HG02840 (cell line): ENCODE measurements around the gene RERE.
A peak's percentile ranks its signal among the peaks of the same experiment; 100 is the strongest.
"Not testable (repeated sequence)": the region's sequence is repeated elsewhere in the genome, so short reads cannot be mapped to it uniquely, and the experiment has no call there.

Experiments used
- ATAC-seq: cut with Tn5 transposase; IDR thresholded peaks from one replicate; pipeline ENCODE4 v1.9.1; 2021; ENCODE audit warnings: mild to moderate bottlenecking, moderate library complexity, moderate number of reproducible peaks; ENCODE audit not compliant: unreplicated experiment, low FRiP score

The RERE gene

DNA sequence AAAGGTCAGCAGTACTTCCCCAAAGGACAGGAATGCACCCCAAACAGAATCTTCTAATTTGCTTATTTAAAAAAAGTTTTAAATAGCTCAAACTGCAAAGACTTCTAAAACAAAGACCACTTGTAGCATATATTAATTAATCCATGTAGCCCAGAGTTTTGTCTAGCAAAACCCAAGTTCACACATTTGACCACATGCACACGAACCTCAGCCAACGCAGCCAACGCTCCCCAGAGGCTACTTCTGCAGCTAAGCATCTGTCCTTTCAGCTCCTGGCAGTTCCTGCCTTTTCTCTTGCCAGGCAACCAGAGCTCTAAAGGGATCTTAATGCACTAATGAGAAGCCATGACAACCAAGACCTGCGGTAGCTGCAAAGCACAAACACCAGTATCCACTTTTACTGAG lies 89.6 kb downstream of the RERE start:
- no peak for ATAC-seq

- not testable (repeated sequence) for ATAC-seq
Measured at GRCh38 chr1:8727316-8727715, 90.1 kb downstream of the RERE start.

DNA sequence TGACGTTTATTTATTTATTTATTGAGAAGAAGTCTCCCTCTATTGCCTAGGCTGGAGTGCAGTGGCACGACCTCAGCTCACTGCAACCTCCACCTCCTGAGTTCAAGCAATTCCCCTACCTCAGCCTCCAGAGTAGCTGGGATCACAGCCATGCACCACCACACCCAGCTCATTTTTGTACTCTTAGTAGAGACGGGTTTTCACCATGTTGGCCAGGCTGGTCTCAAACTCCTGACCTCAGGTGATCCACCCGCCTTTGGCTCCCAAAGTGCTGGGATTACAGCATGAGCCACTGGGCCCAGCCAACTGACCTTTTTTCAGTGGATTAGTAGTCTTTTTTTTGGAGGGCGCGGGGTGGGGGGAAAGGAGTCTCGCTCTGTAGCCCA lies 90.6 kb downstream of the RERE start:
- not testable (repeated sequence) for ATAC-seq

DNA sequence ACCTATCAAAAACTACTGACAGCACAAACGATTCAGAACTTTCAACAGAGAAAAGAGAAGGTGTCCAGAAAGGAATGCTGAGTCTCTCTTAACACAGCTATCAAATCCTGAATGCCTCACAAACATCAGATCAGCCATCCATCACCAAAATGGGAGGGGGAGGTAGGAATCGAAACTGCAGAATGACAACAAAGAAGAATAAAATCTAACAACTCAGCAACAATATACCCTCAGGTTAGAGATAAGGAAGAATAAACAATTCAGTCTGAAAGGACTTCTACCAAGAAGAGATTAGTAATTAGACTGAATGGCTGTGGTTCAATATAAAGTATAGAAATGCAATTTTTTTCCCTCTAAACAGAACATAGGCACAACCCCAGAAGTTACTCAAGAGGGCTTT lies 94.4 kb downstream of the RERE start:
- no peak for ATAC-seq

GRCh38 chr1:8722366-8722765 lies 95.1 kb downstream of the RERE start:
- no peak for ATAC-seq

DNA sequence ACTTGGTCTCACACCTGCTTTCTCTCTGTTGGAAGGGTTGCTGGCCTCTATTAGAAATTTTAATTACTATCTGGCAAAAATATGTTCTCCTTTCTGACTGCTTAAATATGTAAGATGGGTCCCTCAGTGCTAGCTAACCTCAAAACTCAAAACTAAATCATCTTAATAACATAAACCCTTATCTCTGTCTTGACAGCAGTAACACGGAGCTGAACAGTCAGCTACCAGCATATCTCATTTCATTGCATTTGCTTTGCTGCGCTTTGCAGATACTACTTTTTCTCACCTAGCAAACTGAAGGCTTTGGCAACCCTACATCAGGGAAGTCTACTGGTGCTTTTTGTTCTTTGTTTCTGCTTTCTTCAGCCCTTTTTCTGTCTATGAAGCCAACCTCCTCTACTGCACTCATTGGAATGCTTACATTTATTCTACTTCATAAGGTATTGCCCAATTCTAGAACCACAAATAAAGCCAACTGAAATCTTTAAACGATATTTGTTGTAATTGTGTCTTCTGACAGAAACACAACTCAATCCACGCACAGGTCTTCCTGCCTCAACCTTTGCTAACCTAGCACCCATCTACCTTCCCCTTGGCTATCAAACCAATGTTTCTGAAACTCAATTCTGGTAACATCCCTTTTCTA lies 95.6 kb downstream of the RERE start:
- ATAC-seq: no peak

DNA sequence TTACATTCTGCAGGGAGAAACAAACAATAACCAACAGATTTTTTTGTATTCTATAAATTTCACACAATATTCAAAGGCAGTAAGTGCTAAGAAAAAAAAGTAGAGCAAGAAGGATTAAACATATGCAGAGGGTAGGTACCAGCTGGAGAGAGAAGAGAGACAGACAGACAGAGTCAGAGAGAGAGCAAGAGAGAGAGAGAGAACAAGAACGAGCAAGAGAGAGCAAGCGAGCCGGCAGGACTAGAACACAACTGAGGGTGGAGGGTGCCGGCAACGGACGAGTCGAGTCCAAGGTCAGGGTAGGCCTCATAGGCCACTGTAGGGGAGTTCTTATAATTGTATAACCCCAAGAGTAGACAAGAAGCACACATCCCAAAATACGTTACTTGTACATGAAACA lies 97.1 kb downstream of the RERE start:
- ATAC-seq: no peak

GRCh38 chr1:8718850-8719361 lies 98.5 kb downstream of the RERE start:
- ATAC-seq: no peak

GRCh38 chr1:8717148-8717547 lies 100.3 kb downstream of the RERE start:
- no peak for ATAC-seq

DNA sequence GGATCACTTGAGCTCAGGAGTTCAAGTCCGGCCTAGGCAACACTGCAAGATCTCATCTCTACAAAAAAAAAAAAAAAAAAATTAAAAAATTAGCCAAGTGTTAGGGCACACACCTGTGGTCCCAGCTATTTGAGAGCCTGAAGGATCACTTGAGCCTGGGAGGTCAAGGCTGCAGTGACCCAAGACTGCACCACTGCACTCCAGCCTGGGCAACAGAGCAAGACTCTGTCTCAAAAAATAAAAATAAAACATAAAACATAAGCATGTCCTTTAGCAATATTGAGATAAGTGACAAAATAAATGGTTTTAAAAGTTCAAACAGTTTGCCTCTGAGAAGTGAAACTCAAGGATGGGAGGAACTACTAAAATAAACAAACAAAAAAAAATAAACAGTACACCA lies 101.2 kb downstream of the RERE start:
- no peak for ATAC-seq

GRCh38 chr1:8714173-8714572 lies 103.3 kb downstream of the RERE start:
- no peak for ATAC-seq

DNA sequence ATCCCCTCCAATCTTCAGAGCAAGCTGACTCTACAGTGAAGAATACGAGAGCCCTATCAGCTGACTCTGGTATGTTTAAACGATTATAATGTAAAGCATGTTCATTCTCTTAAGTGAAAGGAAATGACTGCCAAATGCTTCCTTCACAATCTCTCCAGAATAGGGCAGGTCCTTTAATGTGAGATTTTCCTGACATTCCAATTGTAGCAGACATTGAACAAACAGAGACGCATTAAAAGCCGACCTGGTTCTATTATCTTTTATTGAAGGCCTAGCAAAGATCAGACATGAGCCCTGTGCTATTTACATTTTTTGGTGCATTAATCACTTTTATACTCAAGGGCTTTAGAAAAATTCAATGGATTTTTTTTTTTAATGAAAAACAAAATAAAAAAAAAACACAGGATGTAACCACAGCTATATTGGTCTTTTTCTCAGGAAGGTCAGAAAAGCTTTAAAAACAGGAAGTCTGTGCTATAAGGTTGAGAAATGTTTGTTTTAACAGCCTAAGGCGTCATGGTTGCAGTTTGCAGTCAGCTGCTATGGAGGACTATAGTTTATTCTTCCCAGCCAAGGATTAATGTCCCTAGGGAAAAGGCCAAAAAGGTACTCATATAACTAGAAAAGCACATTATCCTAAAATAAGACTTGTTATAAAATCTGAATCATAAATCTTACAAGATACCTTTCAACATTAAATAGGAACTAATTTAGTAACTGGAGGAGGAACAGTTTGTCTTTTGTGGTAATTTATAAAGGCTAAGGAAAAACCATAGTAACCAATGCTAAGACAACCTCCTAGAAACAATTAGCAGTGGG lies 104.8 kb downstream of the RERE start:
- ATAC-seq: no peak

DNA sequence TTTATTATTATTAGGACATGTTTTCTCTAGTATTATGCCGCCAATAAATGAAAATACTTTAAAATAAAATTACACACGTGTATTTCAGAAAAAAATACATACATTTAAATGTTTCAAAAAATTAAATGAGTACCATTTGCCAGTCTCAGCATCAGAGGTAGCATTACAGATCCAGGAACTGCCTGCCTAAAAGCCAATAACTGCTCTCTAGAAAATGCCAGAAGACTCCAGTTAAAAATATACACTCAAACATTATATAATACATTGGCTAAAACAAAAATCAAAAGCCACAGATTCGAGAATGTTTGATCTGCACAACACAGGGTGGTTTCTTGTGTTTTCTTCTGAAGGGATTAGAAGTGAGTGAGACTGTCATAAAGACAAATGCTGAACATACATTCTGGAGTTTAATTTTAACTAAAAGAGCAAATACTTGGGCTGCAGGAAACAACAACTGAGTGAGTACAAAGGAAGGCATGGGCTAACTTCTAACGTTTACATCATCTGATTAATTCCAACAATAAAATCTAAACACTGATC lies 105.5 kb downstream of the RERE start:
- no peak for ATAC-seq

GRCh38 chr1:8711151-8711550 lies 106.3 kb downstream of the RERE start:
- no peak for ATAC-seq

DNA sequence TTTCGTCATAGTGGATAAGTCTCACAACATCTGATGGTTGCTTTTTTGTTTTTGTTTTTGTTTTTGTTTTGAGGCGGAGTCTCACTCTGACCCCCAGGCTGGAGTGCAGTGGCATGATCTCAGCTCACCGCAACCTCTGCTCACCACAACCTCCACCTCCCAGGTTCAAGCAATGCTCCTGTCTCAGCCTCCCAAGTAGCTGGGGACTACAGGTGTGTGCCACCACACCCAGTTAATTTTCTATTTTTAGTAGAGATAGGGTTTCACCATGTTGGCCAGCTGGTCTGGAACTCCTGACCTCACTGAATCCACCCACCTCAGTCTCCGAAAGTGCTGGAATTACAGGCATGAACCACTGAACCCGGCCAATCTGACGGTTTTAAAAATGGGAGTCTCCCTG lies 109.2 kb downstream of the RERE start:
- no peak for ATAC-seq

GRCh38 chr1:8706995-8707396 lies 110.4 kb downstream of the RERE start:
- no peak for ATAC-seq

- no peak for ATAC-seq
Measured at GRCh38 chr1:8706291-8706690, 111.1 kb downstream of the RERE start.

GRCh38 chr1:8704866-8705506 lies 112.5 kb downstream of the RERE start:
- no peak for ATAC-seq

DNA sequence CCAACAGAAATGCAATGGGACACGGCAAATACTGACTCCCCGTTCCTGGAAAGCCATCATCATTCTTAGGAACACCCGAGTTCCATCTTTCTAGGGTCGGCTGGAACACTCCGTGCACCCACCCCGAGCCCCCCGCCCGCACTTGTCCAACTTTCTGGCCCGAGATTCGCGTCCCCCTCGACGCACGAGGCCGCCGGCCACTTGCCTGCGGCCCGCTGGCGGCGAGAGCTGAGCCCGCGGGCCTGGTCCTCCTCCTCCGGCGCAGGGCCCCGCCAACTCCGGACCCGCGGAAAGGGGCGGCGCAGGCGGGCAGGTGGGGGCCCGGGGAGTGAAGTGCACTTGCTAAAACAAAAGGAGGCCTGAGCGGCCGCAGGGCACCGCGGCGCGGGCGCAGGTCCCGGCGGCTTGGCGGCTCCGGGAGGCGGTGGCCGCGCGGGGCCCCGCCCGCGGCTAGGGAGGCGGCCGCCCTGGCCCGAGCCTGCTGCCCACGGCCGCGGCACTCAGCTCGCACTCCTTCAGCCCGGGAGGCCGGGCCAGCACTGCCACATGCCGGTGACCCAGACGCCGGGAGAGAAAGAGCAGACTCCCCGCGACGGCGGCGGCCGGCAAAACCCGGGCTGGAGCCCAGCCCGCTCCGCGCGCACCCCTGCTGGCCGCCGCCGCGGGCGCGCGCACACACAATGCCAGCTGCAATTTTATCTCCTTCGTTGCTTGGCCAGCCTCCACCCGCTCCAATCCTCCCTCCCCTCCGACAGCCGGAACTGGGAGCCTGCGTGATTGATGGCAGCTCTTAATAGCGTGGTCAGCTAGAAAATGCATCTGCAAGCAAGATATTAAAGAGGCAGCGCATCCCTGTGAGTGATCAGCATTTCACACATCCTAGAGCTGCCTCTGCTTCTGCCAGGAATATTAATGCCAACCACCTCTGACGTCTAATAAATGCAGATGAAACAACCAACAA lies 114.3 kb downstream of the RERE start:
- ATAC-seq: peak; percentile 66

DNA sequence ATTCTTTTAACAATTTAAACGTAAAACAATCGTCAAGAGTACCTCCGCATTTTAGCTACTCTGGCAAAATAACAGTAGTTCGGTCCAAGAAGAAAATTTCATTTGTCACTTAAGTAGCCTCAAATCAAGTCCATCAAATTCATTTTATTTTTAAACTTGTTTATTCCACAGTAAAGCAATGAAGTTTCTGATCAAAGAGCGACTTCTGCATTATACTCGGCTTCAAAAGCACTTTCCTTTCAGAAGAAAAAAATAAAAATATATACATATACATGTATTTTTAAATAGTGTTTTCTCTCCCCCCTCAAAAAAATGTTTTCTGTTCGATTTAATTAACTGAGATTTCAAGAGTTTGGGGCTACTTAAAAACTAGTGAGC lies 115.0 kb downstream of the RERE start:
- ATAC-seq: no peak
